NCI-H82 treated with DMSO at 0.1 percent for 48 hours (cell line): ENCODE measurements around the gene ANO2.
"Not testable (repeated sequence)": the region's sequence is repeated elsewhere in the genome, so short reads cannot be mapped to it uniquely, and the experiment has no call there.

Experiments used
- DNase-seq: peaks from one replicate; lab custom pipeline; 2025; ENCODE audit not compliant: unreplicated experiment; lab: John Stamatoyannopoulos, UW

Gene ANO2

DNA sequence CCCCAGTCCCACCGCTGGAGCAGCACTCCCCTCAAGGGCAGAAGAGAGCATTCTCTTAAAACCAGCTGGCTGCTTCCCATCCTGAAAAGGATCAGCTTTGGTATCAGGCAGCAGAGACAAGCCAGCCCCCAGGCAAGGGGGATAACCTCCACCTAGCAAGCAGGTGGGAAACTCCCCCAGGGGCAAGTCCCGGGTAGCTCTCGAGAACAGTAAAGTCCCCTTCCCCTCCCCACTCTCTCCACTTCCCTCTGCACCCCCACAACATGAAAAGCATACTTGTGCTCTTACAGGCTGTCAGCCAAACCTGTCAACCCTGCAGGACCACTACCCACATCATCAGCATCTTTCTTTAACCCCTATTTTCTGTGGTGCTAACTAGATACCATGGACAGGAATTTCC, 259.1 kb downstream of the ANO2 start:
- DNase-seq = no peak

DNA sequence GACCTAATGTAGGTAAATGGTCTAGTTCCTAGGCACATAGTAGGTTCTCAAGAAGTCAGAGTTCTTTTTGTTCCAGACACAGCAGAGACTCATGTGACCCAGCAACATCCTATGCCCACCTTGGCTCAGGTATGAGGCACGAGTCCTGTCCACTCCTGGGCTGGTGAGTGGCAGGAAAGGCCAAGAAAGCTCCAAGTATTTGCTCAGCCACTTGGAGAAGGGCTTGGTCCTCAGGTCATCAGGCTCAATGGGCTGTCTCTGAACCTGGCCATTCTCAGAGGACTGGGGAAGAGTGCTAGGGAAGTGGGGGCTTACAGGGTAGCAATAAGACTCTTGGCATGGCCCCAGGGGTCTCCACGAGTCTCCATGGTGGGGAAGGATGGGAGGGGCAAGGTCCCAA, 260.1 kb downstream of the ANO2 start:
- DNase-seq = no peak

- DNase-seq = no peak
Measured at GRCh38 chr12:5682581-5682980, 262.5 kb downstream of the ANO2 start.

DNA sequence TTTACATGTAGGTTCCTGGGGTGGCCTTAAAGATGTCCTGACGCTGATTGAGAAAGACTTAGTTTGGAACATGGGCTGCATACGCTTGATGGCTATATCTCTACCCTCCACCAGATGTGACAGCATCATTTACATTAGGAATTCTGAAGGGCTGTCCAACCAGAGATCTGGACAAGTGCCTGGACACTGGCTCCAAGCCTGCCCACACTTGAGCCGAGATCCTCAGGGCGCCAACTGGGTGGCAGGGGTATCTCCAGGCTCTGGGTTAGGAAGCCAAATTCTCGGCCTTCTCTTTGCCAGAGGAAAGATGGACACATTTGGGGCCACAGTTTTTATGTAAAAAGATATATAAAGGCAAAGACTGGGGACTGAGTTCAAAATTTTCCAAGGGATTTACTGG, 266.9 kb downstream of the ANO2 start:
- no peak for DNase-seq

DNA sequence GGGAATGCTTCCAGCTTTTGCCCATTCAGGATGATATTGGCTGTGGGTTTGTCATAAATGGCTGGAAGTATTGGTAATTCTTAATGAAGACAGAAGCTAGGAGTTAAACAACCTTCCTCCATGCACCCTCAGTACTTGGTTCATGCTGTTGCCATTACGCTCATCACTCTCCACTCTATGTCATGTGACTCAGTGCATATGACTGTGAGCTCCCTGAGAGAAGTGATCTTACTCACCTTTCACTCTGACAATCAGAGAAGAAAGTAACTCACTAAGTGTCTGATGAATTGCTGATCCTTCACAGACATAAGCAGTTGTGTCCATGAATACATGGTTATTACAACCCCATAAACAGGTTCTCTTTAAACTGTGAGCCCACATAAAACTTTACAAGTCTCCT, 275.4 kb downstream of the ANO2 start:
- DNase-seq = not testable (repeated sequence)

- DNase-seq = no peak
Measured at GRCh38 chr12:5665615-5666014, 279.4 kb downstream of the ANO2 start.

DNA sequence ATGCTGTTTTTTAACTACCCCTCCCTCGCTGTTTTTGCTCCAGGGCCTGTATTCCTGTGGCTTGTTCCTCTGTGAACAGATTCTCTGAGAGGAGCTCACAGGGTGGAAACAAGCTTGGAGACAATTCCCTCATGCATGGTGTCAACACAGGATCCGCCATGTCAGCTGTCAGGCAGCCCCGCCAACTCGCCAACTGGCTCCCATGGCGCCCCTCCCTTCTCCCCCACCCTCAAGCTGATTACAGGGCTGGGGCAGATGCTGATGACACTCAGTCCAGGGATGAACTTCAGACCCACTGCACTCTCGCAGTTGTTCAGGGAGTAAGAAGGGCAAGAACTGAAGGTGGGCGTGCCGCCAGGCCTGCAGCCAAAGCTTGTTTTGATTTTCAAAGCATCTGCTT, 283.2 kb downstream of the ANO2 start:
- DNase-seq = peak; percentile 91

- DNase-seq = no peak
Measured at GRCh38 chr12:5660238-5660637, 284.8 kb downstream of the ANO2 start.

DNA sequence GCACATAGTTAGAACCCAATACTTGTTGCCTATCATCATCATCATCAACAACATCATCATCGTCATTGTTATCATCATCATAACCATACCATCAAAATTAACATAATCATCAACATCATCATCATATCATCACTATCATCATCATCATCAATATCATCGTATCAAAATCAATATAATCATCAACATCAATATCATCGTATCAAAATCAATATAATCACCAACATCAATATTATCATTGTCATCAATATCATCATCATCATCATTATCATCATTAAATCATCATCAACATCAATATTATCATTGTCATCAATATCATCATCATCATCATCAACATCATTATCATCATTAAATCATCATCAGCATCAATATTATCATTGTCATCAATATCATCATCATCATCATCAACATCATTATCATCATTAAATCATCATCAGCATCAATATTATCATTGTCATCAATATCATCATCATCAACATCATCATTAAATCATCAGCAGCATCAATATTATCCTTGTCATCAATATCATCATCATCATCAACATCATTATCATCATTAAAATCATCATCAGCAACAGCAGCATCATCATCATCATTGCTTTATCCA, 286.6 kb downstream of the ANO2 start:
- DNase-seq = not testable (repeated sequence)

- DNase-seq = no peak
Measured at GRCh38 chr12:5656836-5657235, 288.2 kb downstream of the ANO2 start.

GRCh38 chr12:5655120-5655519, 289.9 kb downstream of the ANO2 start:
- no peak for DNase-seq

DNA sequence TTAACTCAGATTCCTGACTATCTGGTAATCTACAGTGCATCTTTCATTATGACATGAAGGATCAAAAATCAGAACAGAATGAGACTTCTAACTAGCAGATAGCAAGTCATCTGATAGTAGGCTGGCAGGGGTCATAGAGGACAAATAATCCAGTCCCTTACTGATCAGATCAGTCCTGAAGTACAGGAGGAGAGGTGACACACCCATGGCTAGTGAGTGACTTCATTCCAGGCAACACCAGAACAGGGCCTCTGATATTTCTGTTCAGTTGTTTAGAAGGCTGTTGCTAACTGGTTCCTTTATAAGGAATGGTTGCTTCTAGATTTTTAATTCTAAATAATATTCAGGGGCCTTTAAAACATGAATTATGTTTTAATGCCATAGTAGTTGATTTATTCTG, 291.0 kb downstream of the ANO2 start:
- DNase-seq = no peak

DNA sequence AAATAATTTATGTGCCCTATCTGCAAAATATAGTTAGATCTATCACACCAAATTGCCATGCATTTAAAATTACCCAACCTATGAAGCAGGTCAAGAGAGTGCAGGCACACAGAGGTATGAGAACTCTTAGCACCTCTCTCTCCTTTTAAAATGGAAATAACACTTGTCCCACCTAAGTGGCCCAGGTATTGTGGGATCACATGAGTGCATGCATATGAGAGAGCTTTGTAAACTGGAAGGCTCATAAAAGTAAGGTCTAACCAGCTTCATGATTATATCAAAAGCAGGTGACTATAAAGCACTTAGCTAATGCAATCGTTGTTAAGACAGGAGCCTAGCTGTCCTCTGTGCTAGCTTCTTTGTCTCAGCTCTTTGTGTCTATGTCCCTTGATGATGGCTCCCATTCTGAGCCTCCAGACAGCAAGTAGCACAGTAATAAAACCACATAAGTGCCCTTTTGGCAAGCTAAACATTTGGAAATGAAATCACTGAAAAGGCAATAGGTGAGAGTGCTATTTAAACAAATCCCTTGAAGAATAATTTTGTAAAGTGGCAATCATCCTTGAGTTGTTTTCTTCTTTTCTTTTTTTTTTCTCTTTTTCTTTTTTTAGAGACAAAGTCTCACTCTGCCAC, 294.1 kb downstream of the ANO2 start:
- no peak for DNase-seq

- no peak for DNase-seq
Measured at GRCh38 chr12:5650281-5650680, 294.8 kb downstream of the ANO2 start.

GRCh38 chr12:5648692-5649359, 296.2 kb downstream of the ANO2 start:
- peak; percentile 83 for DNase-seq

DNA sequence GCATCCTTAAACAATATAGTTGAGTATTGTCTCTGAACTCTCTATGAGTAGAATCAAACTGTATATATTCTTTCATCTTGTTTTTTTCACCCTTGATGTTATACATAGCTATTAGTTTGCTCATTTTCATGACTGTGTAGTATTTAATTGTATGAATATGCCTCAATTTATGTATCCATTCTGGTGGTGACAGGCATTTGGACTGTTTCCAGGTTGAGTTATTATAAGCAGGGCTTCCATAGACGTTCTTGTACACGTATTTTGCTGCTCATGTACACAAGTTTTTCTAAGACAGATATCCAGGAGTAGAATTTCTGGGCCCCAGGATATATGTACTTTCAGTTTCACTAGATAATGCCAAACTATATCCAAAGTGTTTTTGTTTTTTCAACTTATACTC, 301.8 kb downstream of the ANO2 start:
- DNase-seq = no peak

DNA sequence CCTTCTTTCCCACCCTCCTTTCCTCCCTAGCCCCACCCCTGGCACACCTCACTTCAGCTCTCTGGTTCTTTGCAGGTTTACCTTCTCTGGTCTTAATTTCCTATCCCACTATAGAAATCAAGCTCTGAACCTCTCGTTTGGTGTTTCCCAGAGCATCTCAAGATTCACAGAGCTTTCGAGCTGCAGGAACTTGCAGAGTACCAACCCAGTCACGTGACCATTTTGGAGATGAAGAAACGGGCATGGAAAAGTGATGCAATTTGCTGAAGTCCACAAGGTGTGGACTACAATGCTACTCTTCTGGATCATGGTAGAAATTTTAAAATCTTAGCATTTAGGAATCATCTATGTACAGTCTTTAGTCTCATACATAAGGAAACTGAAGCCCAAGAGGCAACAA, 307.4 kb downstream of the ANO2 start:
- DNase-seq = no peak

DNA sequence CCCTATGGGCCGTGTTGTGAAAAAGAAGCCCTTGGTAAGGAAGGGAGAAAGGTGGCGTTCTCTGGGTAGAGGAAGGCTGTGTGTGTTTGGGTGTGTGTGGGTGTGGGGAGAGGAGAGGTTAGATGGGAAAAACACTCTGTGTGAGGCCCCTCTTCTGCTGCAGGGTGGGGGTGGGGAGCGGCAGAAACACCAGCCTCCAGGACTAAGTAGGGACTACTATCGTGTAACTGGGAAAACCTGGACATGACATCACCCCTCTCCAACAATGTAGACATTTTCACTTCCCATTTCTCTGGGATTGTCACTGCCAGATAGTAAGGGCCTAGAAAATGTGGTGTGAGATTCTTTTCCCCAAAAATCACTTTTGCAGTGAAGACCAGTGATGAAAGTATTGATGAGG, 308.2 kb downstream of the ANO2 start:
- DNase-seq = no peak

GRCh38 chr12:5633106-5633505, 312.0 kb downstream of the ANO2 start:
- no peak for DNase-seq

DNA sequence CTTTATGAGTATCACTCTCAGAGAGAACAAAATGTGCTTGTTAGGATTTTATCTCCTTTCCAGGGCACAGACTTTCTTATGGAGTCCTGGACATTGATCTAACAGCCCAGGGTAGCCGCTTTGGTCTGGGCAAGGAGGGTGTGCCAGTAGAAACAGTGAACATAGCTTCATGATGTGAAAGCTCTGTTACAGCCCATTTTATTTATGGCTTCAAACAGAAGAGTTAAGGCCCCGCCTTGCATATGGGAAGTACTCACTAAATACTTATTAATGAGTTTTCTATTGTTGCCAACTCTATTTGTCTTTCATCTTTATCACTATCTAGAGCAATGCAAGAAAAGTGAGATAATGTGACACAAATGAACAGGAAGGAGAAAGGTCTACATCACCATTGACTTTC, 312.6 kb downstream of the ANO2 start:
- DNase-seq = no peak

- no peak for DNase-seq
Measured at GRCh38 chr12:5631497-5631896, 313.6 kb downstream of the ANO2 start.

DNA sequence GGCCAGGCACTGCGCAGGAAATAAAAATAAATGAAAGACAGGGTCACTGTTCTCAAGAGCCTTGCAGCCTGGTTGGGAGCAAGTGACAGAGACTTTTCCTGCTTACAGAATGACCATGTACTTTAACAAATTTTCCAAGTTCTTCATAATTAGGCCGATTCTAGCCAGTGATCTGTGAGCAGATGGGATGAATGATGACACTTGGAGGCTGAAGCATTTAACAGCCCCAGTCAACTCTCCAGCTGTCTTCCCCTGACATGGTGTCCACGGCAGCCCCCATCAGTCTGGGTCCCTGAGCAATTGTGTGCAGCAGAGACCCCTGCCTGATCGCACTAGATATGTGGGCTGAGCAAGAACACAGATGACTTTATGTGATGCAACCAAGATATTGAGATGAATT, 314.3 kb downstream of the ANO2 start:
- no peak for DNase-seq

DNA sequence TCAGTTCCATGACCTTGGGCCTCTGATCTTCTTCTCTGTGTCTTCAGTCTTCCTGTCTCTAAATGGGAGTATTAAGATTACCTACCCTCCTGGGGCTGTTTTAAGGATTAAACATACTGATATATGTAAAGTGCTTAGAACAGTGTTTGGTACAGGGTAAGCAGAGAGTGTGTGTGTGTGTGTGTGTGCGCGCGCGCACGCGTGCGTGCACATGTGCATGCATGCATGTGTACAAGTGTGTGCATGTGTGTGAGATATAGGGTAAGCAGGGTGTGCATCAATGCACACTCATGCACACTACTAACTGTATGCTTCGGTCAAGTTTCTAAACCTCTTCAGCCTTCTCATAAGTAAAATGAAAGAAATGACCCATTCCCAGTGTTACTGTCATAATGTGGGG, 316.6 kb downstream of the ANO2 start:
- no peak for DNase-seq
